IPS DF 4.7 (cell line): ENCODE results near the gene MAPKAP1.

Source experiments
- DNase-seq: peaks from one replicate; pipeline ENCODE4 v3.0.0-alpha.2; 2013; ENCODE audit warnings: low spot score; ENCODE audit errors: extremely low read depth

Gene MAPKAP1

DNA sequence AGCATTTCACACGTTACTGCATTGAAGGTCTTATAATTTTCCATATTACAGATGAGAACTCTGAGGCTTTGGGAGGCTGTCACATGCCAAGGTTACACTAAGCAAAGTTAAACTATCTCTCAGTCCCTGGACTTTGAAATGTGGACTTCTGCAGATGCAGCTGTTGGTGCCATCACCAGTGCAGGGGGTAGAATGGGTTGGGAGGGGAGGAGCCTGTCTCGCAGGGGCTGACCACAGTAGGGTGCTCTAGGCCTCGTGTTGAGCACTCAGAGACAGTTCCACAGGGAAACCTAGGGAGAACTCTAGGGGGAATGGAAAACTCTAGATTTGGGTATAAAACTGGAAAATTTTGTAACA lies 220.9 kb downstream of the MAPKAP1 start:
- DNase-seq = no peak

DNA sequence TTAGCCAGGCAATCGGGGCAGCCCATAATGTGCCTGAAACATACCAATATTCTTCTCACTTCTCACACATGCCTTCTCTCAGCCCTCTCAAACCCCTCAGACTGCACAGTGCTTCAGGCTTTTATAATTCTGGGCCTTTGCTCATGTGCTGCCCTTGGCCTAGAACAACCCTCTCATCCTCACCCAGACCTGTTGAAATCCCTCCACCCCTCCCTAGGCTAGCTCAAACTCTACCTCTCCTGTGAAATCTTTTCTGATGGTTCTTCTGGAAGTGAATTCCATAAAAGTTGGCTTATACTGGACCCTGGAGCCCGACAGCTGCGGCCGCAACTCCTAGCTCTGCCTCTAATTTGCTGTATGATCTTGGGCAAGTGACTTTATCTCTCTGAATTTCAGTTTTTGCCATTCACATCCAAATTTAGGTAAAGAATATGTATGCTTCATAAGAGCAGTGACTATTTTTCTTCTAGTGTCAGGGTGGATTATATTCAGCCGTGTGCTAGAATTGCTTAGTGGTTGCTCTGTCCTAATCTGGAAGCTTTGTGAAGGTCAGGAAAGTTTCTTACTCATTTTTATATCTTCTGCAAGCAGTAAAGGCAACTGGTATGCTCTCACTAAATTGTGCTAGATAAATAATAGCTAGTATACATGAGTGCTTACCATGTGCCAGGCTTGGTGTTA lies 221.4 kb downstream of the MAPKAP1 start:
- no peak for DNase-seq

DNA sequence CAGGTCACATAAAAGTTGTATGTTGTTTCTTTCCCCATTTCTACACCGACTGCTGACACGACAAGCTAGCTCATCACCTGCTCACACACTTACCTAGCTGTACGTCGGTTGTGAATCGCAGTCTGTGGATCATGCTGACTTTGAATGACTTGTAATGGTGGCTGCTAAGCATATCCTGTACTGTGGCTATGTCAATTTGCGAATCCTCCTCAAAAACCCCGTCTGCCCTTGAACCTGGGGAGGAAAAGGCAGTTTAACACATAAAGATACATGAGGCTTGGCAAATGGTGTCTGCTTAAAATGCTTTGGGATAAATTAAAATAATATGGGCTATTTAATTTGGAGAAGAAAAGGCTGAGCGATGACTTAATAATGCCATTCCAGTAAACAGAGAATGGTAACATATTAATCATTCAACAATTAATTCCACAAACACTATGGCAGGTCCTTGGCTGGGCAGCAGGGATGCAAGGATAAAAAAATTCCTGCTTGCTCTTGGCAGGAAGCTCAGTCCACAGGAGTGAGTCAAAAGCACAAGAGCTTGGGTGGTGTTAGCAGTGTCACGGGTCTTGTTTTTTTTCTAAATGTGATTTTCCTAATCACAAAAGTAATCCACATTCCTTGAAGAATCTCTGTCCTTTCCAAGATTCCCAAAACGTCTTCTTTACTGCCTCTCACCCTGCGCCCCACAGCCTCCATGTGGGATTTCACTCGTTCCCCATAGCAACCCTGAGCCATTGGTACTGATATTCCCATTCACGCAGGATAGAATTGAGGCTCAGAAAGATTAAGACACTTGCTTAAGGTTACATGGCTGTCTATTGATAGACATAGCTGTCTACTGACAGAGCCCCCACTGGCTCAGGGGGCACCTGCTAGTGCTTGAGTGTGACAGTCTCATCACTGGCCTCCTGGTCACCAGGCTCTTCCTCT lies 222.4 kb downstream of the MAPKAP1 start:
- no peak for DNase-seq

DNA sequence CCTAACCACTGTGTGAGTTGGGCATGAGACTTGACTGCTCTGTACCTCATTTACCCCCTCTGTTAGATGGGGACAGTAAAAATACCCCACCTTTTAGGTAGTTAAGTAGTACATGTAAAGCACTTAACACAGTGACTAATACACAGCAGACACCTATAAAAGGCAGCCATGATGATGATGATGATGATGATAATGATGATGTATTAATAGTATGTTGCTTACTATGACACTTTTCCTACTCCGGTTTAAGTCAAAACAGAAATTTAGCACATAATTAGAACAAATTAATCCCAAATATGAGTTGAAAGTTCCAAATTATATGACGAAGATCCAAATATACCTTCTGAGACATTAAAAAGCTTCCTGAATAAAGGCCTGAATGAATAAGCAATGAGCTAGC lies 223.3 kb downstream of the MAPKAP1 start:
- DNase-seq = no peak

DNA sequence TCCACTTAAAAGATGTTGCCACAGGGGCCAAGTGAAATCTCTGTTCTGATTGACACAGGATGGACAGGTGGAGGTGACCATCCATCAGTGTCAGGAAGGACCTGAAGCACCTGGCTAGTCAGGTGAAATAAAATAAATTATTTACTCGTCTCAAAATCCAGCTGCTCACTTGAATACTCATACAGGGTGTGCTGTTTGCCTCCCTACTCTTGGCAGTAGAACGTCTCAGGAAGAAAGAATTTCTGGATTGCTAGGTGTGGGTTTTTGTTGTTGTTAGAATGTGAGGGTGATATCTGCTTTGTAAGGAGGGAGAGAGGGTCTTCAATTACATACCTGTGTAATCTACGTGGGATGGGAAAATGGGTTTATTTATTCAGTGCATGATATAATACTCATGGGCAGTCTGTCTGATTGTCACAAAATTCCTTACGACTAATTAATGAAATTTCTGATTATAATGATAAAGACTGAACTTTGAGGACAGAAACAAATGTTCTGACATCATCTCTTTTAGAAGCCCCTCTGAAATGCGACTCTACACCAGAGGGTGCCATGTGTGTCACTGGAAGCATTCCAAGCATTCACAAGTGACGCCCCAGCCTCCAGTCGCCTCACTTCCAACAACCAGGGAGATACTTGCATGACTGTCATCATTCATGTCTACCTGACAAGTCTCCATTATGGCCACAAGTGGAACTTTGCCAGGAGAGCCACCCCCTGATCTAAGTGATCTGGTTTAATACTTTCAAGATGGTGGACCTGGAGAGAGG lies 227.0 kb downstream of the MAPKAP1 start:
- DNase-seq = no peak

DNA sequence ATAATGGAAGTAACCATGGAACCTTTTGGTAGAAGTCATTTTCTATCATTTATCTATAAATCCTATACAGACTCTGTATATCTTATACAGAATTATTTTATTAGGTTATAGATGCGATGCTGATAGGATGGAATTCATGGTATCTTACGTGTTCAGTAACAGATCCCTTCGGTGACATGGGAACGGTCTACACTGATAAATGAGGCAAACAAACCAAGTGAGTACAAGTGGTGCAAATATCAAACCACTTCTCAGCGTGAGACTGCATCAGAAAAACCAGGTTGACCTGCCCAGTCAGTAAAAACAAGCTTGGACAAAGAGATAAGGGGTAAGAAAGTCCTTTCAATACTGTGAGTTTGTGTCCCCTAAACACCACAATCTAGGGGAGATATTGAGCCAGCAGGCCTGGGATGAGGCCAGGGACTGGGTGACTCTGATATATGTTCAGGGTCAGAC lies 229.9 kb downstream of the MAPKAP1 start:
- DNase-seq = no peak

DNA sequence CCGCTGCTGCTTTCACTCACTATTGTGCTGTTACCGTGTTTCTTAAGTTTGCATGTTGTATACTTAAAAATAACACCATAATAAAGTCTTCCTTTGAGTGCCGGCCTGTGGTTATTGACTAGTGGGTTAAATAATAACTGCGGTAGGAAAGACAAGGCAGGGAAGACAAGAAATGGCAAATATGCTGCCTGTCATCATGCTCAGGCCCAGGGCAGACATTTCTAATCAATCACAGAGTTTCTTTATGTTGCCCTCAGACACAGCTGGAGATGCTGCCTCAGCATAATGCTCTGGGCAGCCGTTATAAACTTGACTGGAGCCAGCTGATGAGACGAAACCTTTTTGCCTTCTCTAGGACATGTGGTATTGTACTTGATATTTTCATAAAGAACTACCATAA lies 230.4 kb downstream of the MAPKAP1 start:
- DNase-seq = no peak

DNA sequence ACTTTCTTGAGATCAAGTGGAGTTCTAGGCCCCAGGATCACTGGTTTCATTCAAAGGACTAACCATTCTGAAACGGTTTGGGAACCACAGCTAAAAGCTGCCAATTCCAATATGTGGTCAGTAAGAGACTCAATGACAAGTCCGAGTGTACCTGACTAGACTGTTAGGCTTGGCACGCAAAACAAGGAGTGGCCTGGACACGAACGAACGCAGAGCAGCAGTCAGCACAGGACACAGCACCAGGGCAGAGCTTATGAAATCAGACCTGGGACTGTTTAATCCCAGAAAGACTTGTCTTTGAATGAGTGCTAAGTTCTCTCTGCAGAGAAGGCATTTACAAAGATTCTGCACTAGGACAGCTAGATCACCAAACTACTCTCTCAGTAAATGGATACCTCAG lies 231.6 kb downstream of the MAPKAP1 start:
- DNase-seq = no peak

DNA sequence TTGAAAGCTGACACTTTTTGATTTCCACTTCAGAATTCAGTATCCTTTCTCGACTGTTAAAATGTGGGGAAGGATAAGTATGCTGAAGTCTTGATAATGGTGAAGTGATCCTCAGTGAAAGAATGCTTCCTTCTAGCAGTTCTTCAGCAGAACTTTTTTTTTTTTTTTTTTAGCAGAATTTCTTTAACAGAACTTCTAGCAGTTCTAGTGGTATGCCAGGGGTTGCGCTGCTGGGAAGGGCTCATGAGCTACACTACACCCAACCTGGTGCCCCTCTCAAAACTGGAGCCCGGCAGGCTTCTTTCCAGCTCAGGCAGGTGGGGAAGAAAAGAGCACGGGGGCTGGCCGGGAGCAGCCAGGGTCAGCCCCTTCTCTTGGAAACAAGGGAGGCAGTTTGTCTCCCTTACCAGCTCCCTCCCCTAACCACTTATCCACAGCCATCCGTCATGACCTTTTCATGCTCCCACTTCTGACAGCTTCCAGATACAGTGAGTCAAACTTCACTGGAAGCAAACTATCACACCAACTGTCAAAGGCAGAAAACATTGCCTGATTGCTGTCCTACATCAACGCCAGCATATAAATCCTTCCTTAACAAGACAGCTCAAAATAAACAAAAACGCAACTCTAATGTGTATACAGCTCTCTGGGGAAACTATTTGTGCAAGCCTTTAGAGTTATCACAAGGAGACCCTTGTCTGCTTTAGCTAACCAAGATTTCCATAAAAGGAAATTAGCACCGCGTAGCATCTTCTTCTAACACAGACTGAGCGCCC lies 233.9 kb downstream of the MAPKAP1 start:
- DNase-seq = no peak

DNA sequence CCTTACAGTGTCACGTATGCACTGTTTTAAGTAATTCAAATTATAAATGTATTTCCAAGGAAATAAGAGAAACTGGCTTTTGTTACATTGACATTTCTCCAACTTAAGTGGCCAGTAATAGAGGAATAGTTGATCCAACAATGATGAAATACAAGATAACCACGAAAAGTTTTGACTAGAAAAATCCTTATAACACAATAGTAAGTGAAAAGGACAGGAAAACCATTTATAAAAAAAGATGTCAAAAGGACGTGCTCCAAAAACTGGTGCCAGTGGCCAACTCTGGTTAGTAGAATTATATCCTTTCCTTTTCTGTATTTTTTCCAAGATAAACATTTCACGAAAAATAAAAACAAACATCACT lies 234.5 kb downstream of the MAPKAP1 start:
- no peak for DNase-seq

DNA sequence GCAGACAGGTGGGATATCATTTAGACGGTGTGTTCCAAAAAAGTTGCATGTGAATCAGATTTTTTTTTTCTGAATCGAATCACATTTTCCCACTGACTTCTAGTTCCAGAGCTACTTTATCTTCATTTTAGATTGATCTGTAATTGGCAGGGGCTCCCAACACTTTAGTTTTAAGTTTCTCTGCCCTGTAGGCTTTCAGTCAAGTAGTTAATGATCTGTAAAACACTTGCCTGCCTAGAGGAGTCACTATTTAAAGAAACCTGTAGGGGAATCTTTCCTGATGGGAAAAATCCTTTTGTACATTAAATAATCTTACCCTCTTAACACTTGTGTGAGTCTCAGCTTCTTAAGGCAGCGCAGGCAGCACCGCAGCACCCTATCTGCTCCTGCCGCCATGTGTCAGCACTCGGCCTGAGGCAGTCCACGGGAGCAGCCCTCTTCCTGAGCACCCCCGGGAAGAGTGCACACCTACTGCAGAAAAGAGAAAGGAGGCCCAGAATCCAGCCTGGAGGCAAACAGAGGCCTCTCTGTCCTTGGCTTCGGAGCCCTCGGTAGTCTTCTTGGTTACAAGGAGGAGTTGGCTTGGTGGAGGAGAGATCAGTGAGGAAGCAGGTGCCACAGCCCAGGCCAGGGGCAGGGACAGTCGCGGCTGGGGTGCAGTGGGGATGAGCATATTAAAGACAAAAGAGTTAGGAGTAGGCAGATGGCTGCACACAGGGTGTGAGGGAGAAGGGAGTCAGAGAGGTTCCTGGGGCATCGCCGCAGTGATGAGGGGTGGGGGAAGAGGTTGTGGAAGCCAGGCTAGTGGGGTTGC lies 236.0 kb downstream of the MAPKAP1 start:
- DNase-seq = no peak

DNA sequence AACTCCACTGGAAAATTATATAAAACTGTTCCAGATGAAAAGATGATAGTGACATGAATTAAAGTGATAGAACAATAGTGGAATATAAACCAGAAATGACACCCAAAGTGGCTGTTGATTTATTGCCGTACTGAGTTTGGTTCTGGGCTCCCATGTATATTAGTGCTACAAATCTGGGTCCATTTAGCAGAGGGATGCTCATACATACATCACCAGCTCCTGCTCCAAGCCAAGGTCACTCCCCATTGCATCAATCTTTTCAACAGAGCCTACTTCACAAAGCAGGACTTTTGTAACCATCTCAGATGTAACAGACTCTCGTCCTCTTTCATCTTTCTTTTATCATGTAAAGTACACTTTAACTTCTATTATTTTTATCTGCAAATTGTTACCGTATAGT lies 236.8 kb downstream of the MAPKAP1 start:
- no peak for DNase-seq

DNA sequence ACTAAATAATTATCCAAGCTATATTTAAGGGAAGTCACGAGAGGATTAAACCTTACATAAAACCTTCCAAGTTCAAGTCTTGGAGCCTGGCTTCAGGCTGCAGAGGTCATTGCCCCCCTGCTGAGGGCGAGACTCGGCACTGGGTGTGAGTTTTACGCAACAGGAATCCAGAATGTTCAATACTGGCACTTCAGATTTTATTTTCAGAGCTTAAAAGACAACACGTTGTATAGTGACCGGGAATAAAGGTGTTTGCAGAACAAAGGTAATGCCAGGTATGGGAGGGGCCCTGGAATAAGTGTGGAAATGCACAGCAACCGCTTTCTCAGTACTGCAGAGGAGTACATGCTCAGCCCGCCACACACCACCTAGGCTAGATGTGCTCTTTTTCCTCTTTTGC lies 238.4 kb downstream of the MAPKAP1 start:
- no peak for DNase-seq

DNA sequence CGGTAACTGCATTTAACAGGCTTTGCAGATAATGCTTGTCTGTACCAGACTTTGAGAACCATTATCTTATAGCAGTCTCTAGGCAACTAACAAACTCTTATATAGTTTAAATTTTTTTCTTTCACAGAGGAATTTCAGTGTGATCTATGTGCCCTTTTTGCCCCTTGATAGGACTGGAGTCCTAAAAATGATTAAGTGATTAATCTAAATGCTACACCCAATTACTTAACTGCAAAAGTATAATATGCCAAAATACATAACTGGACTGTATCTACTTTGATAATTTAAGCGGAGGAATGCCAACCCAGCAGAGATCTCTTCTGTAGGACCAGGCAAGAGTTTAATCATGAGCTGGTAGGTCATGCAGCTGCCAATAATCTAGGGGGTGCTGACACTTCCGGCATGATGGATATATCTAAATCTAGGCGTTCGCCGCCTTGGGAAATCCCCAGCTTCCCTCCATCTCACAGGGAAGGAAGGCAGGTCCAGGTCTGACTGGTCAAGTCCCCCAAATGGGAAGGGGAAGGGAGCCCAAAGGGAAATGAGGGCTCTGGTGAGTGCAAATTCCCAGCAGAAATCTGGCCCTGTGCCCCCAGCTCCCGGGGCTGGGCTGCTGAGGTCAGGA lies 239.8 kb downstream of the MAPKAP1 start:
- no peak for DNase-seq

DNA sequence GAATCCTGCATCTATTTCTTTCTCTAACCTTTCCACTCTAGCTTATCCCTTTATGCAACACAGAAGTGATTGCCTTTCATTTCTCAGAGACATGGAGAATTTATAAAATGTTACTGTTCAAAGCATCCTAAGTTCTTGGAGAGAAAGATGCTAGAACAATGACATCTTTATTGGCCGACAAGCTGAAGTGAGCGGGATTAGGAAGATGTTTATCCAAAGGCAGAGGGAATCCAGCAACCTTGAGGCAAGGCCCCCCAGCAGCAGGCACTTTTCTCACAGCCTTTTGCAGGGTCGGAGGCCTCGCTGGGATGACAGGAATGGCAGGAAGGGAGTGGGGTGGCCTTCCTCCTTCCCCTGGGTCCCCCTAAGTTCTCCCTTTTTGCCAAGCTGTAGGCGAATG lies 240.6 kb downstream of the MAPKAP1 start:
- no peak for DNase-seq

DNA sequence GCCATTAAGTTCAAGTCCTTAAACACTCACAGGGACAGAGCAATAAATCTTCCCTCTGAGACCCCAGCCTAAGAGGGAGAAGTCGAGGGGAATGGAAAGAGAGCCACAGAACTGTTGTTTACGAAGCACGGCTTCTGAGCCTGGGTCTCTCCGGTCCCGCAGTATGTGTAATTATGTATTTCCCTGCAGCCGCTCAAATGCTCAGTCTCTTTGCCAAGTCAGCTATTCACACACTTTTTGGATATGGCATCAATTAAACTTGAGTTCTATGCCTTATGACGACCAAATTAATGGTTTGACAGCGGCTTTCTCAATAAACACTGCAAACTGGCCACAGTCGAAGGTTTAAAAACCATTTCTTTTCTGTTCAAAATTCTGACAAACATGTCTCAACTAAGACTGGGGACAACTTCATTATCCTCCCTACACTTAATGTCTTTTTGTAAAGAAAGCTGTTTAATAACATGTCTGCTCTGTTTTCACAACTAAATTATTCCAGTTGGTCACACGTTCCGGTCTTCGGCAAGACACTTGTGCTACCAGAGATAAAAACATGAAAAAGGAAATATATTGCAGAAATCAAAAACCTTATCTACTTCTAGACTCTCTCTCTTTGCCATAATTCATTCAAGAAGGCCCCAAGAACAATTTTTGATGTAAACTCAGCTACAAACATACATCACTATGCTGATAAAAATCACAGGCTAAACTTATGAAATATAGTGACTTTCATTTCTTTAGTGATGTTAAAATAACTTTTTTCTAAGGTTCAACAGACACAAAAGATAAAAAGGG lies 242.2 kb downstream of the MAPKAP1 start:
- DNase-seq = no peak

DNA sequence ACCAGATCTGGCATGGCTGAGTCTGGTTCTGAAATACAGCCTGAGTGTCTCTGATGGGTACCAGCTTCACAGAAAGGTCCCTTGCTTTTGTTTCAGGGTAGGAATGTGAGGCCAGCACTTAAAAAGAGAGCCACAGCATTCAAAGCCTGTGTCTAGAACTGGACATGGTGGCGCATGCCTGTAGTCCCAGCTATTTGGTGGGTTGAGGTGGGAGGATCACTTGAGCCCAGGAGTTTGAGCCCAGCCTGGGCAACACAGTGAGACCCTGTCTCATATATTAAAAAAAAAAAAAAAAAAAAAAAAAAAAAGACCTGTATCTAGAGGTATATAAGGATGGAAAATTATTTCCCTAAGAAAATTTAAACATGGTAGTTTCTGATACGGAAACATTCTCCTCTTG lies 243.1 kb downstream of the MAPKAP1 start:
- no peak for DNase-seq

DNA sequence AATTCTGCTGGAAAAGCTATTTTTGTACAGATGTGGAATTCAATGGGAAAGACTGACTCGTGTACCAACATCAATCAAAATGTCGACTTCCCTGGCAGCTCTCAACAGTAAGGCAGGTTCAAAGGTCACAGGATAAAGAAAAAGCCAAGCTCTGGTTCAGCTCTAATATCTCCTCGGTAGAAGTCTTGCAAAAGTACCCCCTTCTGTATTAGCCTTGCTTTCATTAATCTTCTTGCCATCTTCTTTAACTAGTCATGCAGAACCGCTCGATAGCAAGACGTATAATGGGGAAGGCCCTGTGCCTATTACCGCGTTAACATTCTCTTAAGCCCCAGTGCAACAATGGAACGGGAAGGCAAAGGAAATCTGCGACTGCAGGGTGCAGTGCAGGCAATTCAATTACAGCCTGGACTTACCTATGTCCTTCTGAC lies 244.1 kb downstream of the MAPKAP1 start:
- no peak for DNase-seq

DNA sequence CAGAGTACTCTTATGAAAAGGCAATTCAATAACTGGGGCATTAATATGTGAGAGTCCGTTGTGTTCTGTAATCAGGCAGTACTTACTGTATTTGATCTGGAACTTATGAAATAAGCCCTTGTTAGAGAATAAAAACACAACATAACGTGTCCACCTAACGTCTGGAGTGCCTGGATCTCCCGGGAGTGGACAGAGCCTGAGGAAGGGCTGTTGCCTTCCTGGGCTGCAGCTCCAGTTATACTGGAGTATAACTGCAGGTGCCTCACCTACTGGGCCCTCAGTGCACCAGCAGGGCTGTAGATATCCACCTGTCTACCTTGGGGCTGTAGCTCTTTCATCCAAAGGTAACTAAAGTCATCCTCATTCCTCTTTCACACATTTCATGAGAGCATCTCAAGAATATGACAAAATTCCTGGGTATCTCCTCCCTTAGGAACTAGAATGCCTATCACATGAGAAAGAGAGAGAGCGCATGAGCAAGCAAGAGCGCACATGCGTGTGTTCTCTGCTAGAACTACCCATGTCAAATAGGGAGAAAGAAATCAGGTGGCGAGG lies 245.3 kb downstream of the MAPKAP1 start:
- DNase-seq = no peak
